GM21390 (cell line): ENCODE measurements around the gene EPB41L4B.

Experiments used
- ATAC-seq: cut with Tn5 transposase; IDR thresholded peaks from one replicate; pipeline ENCODE4 v1.9.1; 2021; ENCODE audit not compliant: unreplicated experiment

The EPB41L4B gene

DNA sequence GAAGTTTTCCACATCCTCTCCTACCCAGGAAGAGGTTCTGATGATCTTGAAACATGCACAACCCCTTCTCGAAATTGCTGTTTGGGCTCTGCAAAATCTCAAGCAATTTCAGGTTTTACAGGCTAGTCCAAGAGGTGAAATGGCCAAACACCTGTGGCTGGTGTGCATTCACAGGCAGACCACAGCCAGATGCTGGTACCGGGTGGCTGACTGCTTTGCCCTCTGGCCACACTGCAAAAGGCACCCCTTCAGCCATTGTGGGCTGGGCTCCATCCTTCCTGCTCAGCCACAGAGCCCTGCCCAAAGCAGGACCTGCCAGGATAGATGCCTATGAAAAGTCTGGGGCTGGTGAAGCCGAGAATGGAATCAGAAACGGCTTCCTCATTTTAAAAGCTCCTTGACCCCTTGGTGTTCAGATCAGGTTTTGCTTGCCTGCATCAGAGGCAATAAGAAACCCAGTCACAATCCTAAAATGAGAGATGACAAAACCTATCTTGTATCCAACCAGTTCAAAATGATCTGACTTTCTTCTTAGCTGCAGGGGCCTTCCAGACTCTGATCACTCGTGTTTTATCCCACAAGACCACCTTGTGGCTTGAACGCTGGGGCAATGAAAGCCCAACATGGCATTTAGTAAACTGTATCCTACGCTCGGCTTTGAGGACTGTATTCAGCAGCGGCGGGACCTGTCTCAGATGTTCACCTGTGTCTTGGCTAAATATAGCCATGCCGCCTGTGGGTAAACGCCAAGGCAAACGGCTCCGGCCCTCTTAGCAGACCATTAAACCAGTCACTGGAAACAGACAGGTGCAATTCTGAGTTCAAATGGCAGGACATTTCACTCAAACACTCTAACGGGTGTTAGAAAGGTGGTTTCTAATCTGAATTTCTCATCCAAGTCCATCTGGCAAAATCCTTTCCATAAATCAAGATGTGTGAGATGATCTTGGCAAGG, 49.6 kb downstream of the EPB41L4B start:
- ATAC-seq, result no peak

GRCh38 chr9:109270441-109270840, 50.4 kb downstream of the EPB41L4B start:
- ATAC-seq, result no peak

DNA sequence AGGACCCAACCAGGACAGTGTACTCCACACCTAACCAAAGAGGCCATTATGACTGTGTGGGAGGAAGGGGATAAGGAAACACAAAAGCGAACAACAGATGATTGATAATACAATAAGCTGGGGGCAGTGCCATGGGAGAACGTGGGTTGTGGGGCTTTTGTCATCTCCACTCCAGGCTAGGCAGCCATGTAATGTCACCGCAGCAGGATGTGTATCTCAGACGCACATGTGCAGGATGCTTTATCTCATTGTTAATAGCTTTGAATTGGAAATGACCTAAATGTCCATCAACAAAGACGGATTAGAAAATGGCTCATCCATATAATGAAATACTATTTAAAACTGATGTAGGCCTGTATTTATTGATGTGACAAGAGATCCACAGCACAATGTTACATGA, 51.0 kb downstream of the EPB41L4B start:
- ATAC-seq, result no peak

GRCh38 chr9:109269081-109269480, 51.8 kb downstream of the EPB41L4B start:
- no peak for ATAC-seq

- ATAC-seq, result no peak
Measured at GRCh38 chr9:109267555-109267954, 53.3 kb downstream of the EPB41L4B start.

- ATAC-seq, result no peak
Measured at GRCh38 chr9:109264877-109265587, 55.8 kb downstream of the EPB41L4B start.

GRCh38 chr9:109263358-109263757, 57.5 kb downstream of the EPB41L4B start:
- no peak for ATAC-seq

GRCh38 chr9:109258481-109259302, 62.2 kb downstream of the EPB41L4B start:
- no peak for ATAC-seq

DNA sequence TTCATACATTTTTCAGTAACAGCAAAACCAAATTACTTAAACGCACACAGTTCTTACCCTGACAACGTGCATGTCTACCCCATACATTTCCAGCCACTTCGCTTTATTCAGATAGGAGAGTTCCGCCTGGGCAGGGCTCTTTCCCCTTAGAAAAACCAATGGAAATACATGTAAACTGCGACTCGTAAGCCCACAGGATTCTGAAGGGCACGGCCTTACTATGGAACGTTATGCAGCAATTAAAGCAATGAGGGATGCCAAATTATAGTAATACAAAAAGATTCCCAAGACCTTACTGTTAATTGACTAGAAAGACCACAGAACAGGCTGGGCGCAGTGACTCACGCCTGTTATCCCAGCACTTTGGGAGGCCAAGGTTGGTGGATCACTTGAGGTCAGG, 64.5 kb downstream of the EPB41L4B start:
- ATAC-seq, result no peak

DNA sequence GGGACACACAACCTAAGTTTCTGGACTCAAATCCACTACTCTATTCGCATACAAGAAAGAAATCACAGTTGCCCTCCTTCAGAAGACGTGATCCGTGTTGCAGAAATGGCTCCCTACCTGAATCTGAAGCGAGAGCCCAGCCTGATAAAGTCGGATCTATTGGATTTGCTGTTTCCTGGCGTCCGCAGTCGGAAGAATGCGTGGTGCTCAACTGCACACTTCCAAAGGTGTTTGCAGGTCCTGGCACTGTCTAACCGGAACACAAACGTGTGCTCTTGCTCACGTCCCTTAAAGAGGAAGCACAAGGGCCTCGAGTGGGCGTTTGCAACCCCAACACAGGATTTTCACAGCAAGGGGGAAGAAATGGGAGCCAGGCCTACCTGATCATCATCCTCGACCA, 65.5 kb downstream of the EPB41L4B start:
- ATAC-seq, result no peak

DNA sequence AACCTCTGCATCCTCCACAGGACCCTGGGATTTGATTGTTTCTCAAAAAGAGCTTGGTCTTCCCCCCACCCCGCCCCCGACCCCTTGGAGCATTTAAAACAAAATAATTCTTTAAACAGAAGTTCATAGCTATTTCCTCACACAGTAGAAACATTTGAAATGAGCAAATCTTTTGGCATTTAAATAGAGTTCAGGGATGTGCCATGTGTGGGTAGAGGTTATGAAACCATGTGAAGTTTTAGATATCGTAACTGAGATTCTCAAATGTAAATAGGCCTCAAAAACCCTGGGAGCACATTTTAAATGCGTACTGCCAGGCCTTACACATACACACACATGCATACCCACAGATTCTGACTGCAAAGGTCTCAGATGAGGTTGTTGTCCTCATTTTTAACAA, 66.5 kb downstream of the EPB41L4B start:
- ATAC-seq, result no peak

DNA sequence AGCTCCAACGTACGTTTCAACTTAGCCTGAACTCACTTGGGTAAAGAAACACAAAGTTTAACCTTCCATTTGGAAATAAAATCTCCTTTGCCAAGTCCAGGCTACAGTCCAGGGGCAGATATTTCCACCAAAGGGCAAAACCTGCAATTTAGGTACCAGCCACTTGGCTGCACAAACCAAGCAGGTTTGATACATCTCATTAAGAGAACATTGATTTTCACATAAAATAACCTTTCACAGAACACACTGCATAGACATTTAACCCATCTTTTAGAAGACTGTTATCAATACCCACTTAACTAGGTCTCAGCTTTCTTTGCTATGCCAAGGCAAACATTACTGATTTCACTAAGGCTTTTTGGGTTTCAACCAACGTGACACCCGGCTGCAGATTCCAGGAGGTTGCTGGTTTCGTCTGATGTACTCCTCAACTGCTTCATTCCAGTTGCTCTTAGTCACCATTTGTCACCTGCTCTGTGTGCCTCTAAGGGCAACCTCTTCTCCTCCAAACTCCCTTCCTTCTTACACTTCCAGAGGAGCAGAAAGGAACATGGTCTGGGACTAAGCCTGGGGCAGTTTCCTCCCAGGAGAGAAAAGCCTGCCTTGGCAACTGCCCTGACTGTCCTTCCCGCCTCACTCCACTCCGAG, 67.1 kb downstream of the EPB41L4B start:
- ATAC-seq, result no peak

GRCh38 chr9:109253241-109253636, 67.6 kb downstream of the EPB41L4B start:
- ATAC-seq, result no peak

DNA sequence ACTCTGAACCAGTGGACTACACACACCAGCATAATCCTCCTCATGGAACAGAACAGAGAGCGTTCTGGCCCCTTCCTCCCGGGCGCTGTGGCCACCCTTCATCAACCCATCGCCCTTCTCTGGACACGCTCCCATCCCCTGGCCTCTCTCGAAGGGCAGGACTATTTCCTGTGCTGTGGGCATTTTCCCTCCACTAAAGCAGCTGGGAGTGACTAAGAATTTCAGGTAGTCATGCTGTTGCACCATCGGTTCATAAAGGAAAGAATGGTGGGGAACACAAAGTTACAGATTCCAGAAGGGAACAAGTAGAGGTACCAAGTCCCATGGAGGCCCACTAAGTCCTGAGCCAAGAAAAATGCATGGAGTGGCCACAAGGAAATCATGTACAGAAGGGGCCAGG, 68.6 kb downstream of the EPB41L4B start:
- no peak for ATAC-seq

- ATAC-seq, result no peak
Measured at GRCh38 chr9:109251776-109252106, 69.1 kb downstream of the EPB41L4B start.

DNA sequence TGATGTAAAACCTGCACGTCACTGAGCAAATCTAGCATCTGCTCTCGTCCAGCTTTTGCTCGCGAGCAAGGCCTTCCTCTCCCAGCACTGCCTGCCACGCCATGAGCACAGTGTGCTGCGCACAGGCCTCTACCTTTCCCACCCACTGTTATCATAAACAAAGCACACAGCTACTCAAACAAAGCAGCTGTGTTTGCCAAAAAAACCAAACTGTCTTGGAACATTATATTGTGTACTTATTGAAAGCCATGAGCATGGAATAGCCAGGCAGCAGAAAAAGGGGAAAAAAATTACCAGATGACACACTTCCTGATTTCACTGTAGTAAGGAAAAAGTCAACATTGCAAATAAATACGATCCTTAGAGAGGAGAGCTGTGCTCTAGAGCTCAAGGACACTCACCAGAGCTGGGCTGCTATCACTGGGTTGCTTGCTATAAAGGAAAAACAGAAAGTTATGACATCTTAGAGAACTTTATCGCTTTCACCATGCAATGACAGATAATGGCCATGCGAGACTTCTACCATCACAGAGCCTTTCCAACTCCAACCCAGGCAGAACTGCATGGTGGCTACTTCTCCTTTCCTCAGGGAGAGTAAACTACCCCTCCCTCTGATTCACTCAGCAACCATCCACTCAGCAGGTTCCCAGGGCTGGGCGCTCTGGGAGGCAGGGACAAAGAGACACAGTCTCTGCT, 69.6 kb downstream of the EPB41L4B start:
- ATAC-seq, result no peak

- ATAC-seq, result no peak
Measured at GRCh38 chr9:109250771-109251079, 70.1 kb downstream of the EPB41L4B start.

- no peak for ATAC-seq
Measured at GRCh38 chr9:109250311-109250741, 70.5 kb downstream of the EPB41L4B start.

- ATAC-seq, result no peak
Measured at GRCh38 chr9:109249615-109250014, 71.2 kb downstream of the EPB41L4B start.

- no peak for ATAC-seq
Measured at GRCh38 chr9:109248133-109248581, 72.7 kb downstream of the EPB41L4B start.
